Measurements from ENCODE around the gene CEP70.
"Not testable (repeated sequence)": the region's sequence is repeated elsewhere in the genome, so short reads cannot be mapped to it uniquely, and the experiment has no call there.

CEP70 gene

DNA sequence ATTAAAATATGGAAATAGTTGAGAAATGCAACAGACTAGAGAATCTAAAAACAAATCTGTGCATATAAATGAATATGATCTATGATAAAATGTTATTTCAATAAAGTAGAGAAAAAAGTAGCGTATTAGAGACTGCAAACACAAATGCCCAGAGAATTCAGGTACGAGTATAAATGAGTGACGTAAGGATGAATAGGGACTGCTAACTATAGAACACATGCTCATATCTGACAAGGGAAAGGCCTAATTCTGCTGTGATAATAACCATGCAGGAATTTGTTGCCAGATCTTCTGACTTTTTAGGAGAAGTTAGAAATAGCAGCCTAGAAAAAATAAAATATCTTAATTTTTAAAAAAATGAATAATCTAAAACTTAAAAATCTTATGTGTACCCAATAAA is 86.5 kb downstream of the CEP70 start:
- Mint-ChIP-seq H3K4me3 (no peak overlapping the region), H3K4me1 (ENCODE audit: low read depth) (no peaks in the 10 kb centered on the region), H3K27me3 (no peaks in the 10 kb centered on the region), H3K27ac (no peak overlapping the region), H3K9me3 (no peaks in the 10 kb centered on the region), H3K36me3 (ENCODE audit: low read depth) (peaks cover 13% of the 10 kb centered on the region)

DNA sequence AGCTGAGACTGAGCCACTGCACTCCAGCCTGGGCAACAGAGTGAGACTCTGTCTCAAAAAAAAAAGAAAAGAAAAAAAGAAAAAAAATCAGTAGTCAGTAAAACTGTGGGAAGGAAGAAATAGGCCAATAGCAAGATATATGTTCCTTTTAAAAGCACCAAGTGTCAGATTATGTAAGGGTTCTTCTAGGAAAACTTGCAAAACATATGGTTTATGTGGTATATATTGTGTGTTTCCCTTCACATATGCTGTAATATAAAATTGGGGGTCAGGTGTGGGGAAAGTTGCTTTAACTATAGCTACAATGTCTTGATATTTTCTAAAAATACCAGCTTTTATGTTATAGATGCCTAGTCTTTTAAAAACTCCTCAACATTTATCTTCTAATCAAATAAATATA is 95.1 kb downstream of the CEP70 start:
- H3K27ac Mint-ChIP-seq: no peak overlapping the region
- no peaks in the 10 kb centered on the region for H3K27me3 Mint-ChIP-seq
- no peak overlapping the region for H3K4me3 Mint-ChIP-seq
- H3K4me1 Mint-ChIP-seq (ENCODE audit: low read depth): no peaks in the 10 kb centered on the region
- no peaks in the 10 kb centered on the region for H3K9me3 Mint-ChIP-seq
- H3K36me3 Mint-ChIP-seq (ENCODE audit: low read depth): peaks cover 15% of the 10 kb centered on the region

DNA sequence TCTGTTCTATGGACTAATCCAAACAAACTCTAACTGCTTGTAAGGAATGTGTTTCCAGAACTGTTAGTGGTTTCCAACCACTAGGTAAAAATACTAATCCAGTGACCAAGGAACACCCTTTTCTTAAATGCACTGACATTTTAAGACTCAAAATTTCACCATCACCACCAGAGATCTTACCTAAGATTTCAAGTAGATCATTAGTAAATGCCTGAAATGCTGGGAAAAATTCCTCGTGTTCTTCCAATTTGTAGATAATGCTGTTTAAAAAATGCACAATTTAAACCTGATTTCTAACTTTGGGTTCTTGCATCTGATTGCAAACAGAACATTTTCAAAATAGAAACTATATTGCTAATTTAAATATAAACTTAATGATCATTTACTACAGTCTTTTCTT is 96.2 kb downstream of the CEP70 start:
- H3K27me3 Mint-ChIP-seq: no peaks in the 10 kb centered on the region
- no peaks in the 10 kb centered on the region for H3K9me3 Mint-ChIP-seq
- no peaks in the 10 kb centered on the region for H3K4me1 Mint-ChIP-seq (ENCODE audit: low read depth)
- peaks cover 19% of the 10 kb centered on the region for H3K36me3 Mint-ChIP-seq (ENCODE audit: low read depth)
- H3K4me3 Mint-ChIP-seq: no peak overlapping the region
- H3K27ac Mint-ChIP-seq: no peak overlapping the region

DNA sequence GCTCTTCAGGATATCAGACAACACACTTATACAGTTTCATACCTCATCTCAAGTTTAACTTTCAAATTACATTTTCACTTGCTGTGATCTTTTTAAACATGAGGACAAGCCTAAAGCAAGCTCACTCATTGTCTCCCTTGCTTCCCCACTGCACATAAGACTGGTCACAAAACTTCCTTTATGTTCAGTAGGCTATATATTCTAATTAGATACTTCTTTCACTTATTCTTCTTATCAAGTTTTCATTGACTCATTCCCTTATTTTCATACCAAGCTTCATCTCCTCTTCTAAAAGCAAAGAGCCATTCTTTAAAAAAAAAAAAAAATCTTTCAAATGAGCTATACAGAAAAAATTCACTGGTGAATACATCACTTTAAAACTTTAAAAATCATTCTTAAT is 97.0 kb downstream of the CEP70 start:
- Mint-ChIP-seq H3K36me3 (ENCODE audit: low read depth) (peaks cover 19% of the 10 kb centered on the region), H3K27ac (no peak overlapping the region), H3K4me3 (no peak overlapping the region), H3K27me3 (no peaks in the 10 kb centered on the region), H3K4me1 (ENCODE audit: low read depth) (no peaks in the 10 kb centered on the region), H3K9me3 (peaks cover 3% of the 10 kb centered on the region)

DNA sequence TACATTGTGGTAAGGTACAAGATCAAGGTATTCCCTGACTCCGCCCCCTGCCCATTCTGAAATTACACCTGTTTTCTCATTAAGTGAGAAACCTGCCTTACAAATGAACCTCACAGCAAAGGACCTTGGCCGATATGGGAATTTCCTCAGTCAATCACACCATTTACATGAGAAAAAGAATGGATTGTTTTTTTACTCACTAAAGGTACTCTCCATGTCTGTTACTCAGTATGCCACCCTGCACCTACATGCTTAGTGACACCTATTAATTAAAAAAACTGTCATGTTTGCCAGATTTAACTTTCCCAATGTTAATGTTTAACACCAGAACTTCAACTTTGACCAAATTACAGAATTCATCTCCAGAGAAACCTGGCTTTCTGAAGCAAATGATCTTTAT is 97.6 kb downstream of the CEP70 start:
- H3K9me3 Mint-ChIP-seq: peaks cover 7% of the 10 kb centered on the region
- H3K4me1 Mint-ChIP-seq (ENCODE audit: low read depth): no peaks in the 10 kb centered on the region
- no peak overlapping the region for H3K4me3 Mint-ChIP-seq
- peaks cover 19% of the 10 kb centered on the region for H3K36me3 Mint-ChIP-seq (ENCODE audit: low read depth)
- no peak overlapping the region for H3K27ac Mint-ChIP-seq
- no peaks in the 10 kb centered on the region for H3K27me3 Mint-ChIP-seq

DNA sequence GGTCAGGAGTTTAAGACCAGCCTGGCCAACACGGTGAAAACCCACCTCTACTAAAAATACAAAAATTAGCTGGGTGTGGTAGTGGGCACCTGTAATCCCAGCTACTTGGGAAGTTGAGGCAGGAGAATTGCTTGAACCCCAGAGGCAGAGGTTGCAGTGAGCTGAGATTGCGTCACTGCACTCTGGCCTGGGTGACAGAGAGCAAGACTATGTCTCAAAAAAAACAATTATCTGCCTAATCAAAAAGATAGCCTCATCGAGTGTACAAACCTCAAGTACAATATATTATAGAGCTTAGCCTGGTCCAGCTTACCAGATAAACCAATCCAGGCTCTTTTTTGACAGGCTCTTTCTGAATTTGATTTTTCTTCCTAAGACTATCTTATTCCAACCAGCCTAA is 98.4 kb downstream of the CEP70 start:
- H3K36me3 Mint-ChIP-seq (ENCODE audit: low read depth): peaks cover 19% of the 10 kb centered on the region

DNA sequence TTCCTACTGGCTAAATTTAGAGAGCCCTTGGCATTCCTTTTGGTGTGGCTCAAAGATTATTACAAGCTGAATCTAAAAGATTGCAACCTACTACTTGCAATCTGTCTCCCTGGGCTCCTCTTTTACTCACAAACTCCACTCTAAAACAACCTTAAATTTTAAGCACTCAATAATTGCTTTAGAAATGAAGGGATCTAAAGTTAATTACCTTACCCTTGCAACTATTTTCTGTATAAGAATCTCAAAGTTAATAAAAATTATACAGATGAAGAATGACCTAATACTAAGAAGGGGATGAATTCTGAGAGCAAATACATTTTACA is 99.5 kb downstream of the CEP70 start:
- Mint-ChIP-seq H3K27me3 (no peaks in the 10 kb centered on the region), H3K4me3 (no peak overlapping the region), H3K27ac (no peak overlapping the region), H3K36me3 (ENCODE audit: low read depth) (peaks cover 16% of the 10 kb centered on the region), H3K9me3 (peaks cover 16% of the 10 kb centered on the region), H3K4me1 (ENCODE audit: low read depth) (no peaks in the 10 kb centered on the region)

More for the DNA sequence above, 98.4 kb downstream of the CEP70 start:
- H3K27ac Mint-ChIP-seq; H3K27me3 Mint-ChIP-seq; H3K4me3 Mint-ChIP-seq; H3K4me1 Mint-ChIP-seq (ENCODE audit: low read depth): not testable (repeated sequence)
- peaks cover 15% of the 10 kb centered on the region for H3K9me3 Mint-ChIP-seq

DNA sequence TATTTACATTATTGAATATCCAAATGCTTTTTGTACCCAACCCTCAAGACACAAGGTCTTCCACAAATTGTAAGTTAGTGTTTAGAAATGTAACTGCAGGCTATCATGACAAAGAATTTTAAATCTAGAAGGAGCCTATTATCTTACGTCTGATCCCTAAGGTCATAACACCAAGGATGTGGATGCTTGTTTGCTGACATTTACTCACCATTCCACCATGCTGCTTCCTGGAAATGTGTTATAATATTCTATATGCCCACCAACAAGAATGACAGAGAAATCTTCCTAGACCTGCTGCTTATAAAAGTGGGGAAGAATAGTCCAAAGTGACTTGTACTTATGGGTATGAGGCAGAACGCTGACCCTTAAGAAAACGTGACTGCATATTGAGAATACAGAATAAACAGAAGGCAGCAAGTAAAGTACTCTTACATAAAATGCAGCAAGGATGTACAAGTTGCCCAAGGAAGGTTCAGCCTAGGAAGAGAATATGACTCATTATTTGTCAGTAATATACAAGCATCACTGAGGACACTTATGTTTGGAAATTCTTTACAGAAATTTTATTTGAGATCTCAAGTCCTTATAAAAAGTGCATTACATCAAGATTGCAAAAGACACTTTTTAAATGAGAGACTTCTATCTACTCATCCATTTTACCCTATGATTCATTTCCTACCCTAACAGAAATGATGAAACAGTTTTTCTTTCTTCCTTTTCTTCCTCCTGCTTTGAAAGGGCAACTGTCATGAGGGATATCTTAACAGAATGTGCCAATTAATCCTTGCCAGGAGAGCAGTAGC is 100.1 kb downstream of the CEP70 start:
- no peak overlapping the region for H3K27ac Mint-ChIP-seq

DNA sequence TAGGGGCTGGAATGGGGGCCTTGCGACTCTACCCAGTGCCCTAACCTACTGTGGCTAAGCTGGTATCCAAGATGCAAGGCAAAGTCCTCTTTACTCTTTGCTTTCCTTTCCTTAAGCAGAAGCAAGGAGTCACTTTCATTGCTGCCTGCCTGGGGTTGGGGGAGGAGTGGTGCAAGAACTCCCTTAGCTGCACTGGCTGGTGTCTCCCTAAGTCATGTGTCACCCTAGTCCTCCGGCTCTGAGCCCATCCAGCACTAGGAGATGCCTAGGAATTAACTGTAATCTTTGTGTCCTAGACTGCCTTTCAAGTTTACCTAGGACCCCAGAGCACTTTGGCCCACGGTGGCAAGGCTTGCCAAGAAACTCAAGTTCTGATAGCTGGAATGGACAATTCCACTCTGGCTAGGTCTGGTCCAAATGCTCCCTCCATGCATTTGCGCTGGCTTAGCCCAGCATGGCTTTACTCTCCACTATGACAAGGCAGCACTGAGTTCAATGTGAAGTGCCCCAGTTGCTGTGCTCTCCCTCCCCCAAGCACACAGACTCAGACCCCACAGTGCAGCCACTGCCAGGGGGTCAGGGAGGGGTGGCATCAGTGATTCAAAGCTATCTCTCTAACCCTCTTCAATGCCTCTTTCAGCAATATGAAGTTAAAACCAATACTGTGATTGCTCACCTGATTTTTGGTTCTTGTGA is 100.9 kb downstream of the CEP70 start:
- Mint-ChIP-seq H3K27ac (no peak overlapping the region), H3K4me1 (ENCODE audit: low read depth) (no peaks in the 10 kb centered on the region), H3K36me3 (ENCODE audit: low read depth) (peaks cover 21% of the 10 kb centered on the region), H3K9me3 (peaks cover 23% of the 10 kb centered on the region), H3K4me3 (no peak overlapping the region), H3K27me3 (no peaks in the 10 kb centered on the region)

More for the DNA sequence above, 100.1 kb downstream of the CEP70 start:
- Mint-ChIP-seq H3K4me1 (ENCODE audit: low read depth) (no peaks in the 10 kb centered on the region), H3K4me3 (no peak overlapping the region), H3K27me3 (no peaks in the 10 kb centered on the region), H3K36me3 (ENCODE audit: low read depth) (peaks cover 17% of the 10 kb centered on the region), H3K9me3 (peaks cover 19% of the 10 kb centered on the region)

DNA sequence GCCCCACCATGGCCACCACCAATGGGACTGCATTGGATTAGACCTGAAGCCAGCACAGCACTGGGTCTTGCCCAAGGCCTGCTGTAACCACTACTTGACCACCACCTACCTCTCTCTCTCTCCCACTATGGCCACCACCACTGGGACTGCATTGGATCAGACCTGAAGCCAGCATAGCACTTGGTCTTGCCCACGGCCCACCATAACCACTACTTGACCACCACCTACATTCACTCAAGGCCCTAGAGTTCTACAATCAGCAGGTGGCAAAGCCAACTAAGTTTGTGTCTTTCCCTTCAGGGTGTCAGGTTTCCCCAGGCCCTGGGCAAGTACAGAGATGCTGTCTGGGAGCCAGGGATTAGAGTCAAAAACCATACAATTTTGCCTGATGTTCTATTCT is 102.1 kb downstream of the CEP70 start:
- Mint-ChIP-seq H3K4me3 (no peak overlapping the region), H3K4me1 (ENCODE audit: low read depth) (no peaks in the 10 kb centered on the region), H3K9me3 (peaks cover 34% of the 10 kb centered on the region), H3K36me3 (ENCODE audit: low read depth) (peaks cover 21% of the 10 kb centered on the region), H3K27me3 (no peaks in the 10 kb centered on the region), H3K27ac (no peak overlapping the region)

DNA sequence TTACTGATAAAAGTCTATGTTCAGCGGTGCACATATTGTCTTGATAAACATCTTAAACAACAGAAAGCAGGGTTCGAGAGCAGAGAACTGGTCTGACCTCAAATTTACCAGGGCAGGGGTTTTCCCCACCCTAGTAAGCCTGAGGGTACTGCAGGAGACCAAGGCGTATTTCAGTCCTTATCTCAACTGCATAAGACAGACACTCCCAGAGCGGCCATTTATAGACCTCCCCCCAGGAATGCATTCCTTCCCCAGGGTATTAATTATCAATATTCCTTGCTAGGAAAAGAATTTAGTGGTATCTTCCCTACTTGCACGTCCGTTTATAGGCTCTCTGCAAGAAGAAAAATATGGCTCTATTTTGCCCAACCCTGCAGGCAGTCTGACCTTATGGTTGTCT is 107.5 kb downstream of the CEP70 start:
- H3K9me3 Mint-ChIP-seq: peaks cover 43% of the 10 kb centered on the region

DNA sequence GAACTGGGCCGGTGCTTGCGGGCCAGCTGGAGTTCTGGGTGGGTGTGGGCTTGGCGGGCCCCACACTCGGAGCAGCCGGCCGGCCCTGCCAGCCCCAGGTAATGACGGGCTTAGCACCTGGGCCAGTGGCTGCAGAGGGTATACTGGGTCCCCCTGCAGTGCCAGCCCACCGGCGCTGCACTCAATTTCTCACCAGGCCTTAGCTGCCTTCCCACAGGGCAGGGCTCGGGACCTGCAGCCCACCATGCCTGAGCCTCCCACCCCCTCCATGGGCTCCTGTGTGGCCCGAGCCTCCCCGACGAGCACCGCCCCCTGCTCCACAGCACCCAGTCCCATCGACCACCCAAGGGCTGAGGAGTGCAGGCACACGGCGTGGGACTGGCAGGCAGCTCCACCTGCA is 109.4 kb downstream of the CEP70 start:
- H3K27me3 Mint-ChIP-seq; H3K36me3 Mint-ChIP-seq (ENCODE audit: low read depth); H3K27ac Mint-ChIP-seq; H3K4me3 Mint-ChIP-seq; H3K4me1 Mint-ChIP-seq (ENCODE audit: low read depth): not testable (repeated sequence)
- peaks cover 33% of the 10 kb centered on the region for H3K9me3 Mint-ChIP-seq

More for the DNA sequence above, 107.5 kb downstream of the CEP70 start:
- not testable (repeated sequence) for H3K27ac Mint-ChIP-seq; H3K4me1 Mint-ChIP-seq (ENCODE audit: low read depth); H3K27me3 Mint-ChIP-seq; H3K4me3 Mint-ChIP-seq; H3K36me3 Mint-ChIP-seq (ENCODE audit: low read depth)

DNA sequence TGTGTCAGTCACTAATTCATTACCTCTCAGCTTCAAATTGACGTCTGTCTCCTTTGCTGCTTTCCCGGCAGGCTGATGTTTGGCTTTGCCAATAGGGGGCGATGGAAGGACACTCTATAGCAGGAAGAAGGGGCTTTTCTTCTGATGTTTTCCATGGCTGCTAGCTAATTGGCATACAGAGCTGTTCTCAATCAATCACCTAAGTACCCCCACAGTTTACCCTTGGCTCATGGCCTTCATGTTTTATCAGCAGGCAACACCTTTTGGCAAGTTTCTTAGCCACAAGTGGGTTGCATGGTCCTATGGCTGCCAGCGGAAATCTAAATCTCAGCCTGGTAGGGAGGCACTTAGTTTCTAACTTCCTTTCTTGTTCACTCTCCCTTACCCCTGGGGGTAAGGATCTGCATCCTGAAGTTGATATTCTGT is 114.6 kb downstream of the CEP70 start:
- no peak overlapping the region for H3K4me3 Mint-ChIP-seq
- H3K27me3 Mint-ChIP-seq: no peaks in the 10 kb centered on the region
- H3K36me3 Mint-ChIP-seq (ENCODE audit: low read depth): no peaks in the 10 kb centered on the region
- H3K4me1 Mint-ChIP-seq (ENCODE audit: low read depth): no peaks in the 10 kb centered on the region
- H3K27ac Mint-ChIP-seq: no peak overlapping the region
- H3K9me3 Mint-ChIP-seq: no peaks in the 10 kb centered on the region

DNA sequence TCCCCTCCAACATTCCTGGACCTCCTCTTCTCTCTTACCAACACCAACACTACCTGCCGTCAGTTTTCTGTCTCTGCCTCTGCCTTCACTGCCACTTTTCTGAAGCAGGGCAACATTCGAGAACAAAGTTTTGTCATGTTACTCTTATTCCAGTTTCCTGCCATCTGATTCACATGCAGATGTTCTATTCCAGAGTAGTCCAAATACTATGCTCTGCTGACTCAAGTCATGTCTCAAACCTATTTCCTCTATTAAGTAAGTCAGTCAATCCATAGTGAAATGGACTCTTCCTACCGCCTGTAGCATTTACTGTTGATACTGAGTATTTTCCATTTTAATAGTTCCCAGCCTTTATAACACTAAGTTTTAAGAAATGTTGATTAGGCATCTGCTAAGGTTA is 116.3 kb downstream of the CEP70 start:
- no peaks in the 10 kb centered on the region for H3K36me3 Mint-ChIP-seq (ENCODE audit: low read depth)
- H3K27ac Mint-ChIP-seq: no peak overlapping the region
- no peaks in the 10 kb centered on the region for H3K4me1 Mint-ChIP-seq (ENCODE audit: low read depth)
- H3K27me3 Mint-ChIP-seq: no peaks in the 10 kb centered on the region
- H3K4me3 Mint-ChIP-seq: no peak overlapping the region
- H3K9me3 Mint-ChIP-seq: no peaks in the 10 kb centered on the region

DNA sequence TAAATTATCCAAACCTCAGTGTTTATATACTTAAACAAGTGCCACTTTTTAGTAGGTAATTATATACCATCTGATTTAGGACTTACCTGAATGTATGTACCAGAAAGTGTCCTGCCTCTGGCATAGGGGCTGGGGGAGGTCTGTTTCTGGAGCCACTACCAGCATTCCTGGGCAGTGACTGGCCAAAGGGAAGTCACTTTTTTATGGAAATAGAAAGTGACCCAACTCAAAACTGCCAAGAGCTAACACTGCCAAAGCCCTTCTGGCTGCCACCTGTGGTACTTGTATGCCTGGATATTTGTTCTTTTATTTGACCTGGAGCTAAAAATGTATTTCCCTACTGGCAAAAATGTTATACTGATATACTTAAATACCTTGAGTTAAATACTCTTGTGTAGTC is 116.9 kb downstream of the CEP70 start:
- no peaks in the 10 kb centered on the region for H3K27me3 Mint-ChIP-seq
- no peak overlapping the region for H3K27ac Mint-ChIP-seq
- no peaks in the 10 kb centered on the region for H3K4me1 Mint-ChIP-seq (ENCODE audit: low read depth)
- no peaks in the 10 kb centered on the region for H3K9me3 Mint-ChIP-seq
- H3K36me3 Mint-ChIP-seq (ENCODE audit: low read depth): no peaks in the 10 kb centered on the region
- H3K4me3 Mint-ChIP-seq: no peak overlapping the region

DNA sequence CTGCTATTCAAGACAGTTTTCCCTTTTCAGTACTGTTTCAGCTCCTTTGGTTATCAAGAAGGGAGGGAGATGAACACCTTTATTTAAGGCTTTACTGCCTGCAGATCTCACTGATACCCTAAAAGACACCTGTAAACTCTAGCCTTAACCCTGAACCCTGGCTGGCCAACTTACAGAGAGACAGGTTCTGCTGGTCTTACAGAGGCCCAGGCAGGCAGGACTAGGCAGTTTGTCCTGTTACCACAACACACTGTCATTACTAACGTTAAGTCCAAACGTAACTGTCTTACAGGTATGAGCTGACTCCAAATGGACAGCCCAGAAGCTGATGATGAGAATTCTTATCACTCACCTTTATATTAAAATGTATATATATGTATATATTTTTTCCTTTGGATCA is 117.5 kb downstream of the CEP70 start:
- Mint-ChIP-seq H3K36me3 (ENCODE audit: low read depth) (no peaks in the 10 kb centered on the region), H3K4me3 (no peak overlapping the region), H3K27me3 (no peaks in the 10 kb centered on the region), H3K27ac (no peak overlapping the region), H3K4me1 (ENCODE audit: low read depth) (no peaks in the 10 kb centered on the region), H3K9me3 (no peaks in the 10 kb centered on the region)

Measured in stimulated activated naive CD8-positive, alpha-beta T cell treated with anti-CD3 and anti-CD28 coated beads, Interleukin-15, Interleukin-2, amounts not matched to agents 100 ng/mL and 50 ng/mL, for 24 hours (primary cell).